ENCODE results near the gene CASQ2. TPM values are rescaled to one million over a fixed set of nuclear protein-coding genes. Genes with fewer than 3 reads are reported as not detected.

Gene CASQ2
- total RNA-seq, 1 donor from 2014 or later = not detected

DNA sequence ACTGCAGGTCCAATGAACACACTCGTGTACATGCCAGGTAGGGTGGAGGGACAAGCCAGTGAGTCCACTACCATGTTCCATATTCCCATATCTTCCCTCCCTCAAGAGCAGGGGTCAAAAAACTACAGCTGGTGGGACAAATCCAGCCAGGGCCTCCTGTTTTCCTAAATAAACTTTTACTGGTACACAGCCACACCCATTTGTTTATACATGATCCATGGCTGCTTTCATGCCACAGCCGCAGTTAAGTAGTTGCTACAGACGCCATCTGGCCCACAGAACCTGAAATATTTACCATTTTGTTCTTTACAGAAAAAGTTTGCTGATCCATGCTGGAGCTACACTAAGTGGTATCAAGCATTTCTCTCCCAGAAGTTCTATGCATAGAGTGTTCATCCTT lies 42.4 kb downstream of the CASQ2 start:
- H3K27ac Mint-ChIP-seq (ENCODE audit: unreplicated experiment) = peak overlapping the region; percentile 91
- no peak overlapping the region for H3K4me3 Mint-ChIP-seq (ENCODE audit: unreplicated experiment)
- TF ChIP-seq, protein P1, sequence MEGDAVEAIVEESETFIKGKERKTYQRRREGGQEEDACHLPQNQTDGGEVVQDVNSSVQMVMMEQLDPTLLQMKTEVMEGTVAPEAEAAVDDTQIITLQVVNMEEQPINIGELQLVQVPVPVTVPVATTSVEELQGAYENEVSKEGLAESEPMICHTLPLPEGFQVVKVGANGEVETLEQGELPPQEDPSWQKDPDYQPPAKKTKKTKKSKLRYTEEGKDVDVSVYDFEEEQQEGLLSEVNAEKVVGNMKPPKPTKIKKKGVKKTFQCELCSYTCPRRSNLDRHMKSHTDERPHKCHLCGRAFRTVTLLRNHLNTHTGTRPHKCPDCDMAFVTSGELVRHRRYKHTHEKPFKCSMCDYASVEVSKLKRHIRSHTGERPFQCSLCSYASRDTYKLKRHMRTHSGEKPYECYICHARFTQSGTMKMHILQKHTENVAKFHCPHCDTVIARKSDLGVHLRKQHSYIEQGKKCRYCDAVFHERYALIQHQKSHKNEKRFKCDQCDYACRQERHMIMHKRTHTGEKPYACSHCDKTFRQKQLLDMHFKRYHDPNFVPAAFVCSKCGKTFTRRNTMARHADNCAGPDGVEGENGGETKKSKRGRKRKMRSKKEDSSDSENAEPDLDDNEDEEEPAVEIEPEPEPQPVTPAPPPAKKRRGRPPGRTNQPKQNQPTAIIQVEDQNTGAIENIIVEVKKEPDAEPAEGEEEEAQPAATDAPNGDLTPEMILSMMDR (IDR thresholded peaks at IDR 0.05; ENCODE audit: unreplicated experiment) = no peak
- H3K36me3 Mint-ChIP-seq (ENCODE audit: low read depth, unreplicated experiment) = no peaks in the 10 kb centered on the region
- peaks cover 42% of the 10 kb centered on the region for H3K4me1 Mint-ChIP-seq (ENCODE audit: unreplicated experiment)
- H3K27me3 Mint-ChIP-seq (ENCODE audit: unreplicated experiment) = no peaks in the 10 kb centered on the region
- no peaks in the 10 kb centered on the region for H3K9me3 Mint-ChIP-seq (ENCODE audit: unreplicated experiment)
- DNase-seq (ENCODE audit: low spot score) = no peak

- no peak for DNase-seq (ENCODE audit: low spot score)
- H3K9me3 Mint-ChIP-seq (ENCODE audit: unreplicated experiment) = no peaks in the 10 kb centered on the region
- TF ChIP-seq, protein P1 (IDR thresholded peaks at IDR 0.05; ENCODE audit: unreplicated experiment) = no peak
- no peaks in the 10 kb centered on the region for H3K27me3 Mint-ChIP-seq (ENCODE audit: unreplicated experiment)
- peak overlapping the region; percentile 91 for H3K27ac Mint-ChIP-seq (ENCODE audit: unreplicated experiment)
- H3K4me1 Mint-ChIP-seq (ENCODE audit: unreplicated experiment) = peaks cover 37% of the 10 kb centered on the region
- H3K36me3 Mint-ChIP-seq (ENCODE audit: low read depth, unreplicated experiment) = no peaks in the 10 kb centered on the region
- H3K4me3 Mint-ChIP-seq (ENCODE audit: unreplicated experiment) = no peak overlapping the region
These were observed 42.9 kb downstream of the CASQ2 start for GRCh38 chr1:115725600-115725999.

GRCh38 chr1:115723756-115724155 lies 44.8 kb downstream of the CASQ2 start:
- Mint-ChIP-seq H3K9me3 (ENCODE audit: unreplicated experiment) (no peaks in the 10 kb centered on the region), H3K4me3 (ENCODE audit: unreplicated experiment) (no peak overlapping the region), H3K27me3 (ENCODE audit: unreplicated experiment) (no peaks in the 10 kb centered on the region), H3K36me3 (ENCODE audit: low read depth, unreplicated experiment) (no peaks in the 10 kb centered on the region), H3K4me1 (ENCODE audit: unreplicated experiment) (peaks cover 37% of the 10 kb centered on the region), H3K27ac (ENCODE audit: unreplicated experiment) (no peak overlapping the region)
- no peak for DNase-seq (ENCODE audit: low spot score)
- TF ChIP-seq, protein P1 (IDR thresholded peaks at IDR 0.05; ENCODE audit: unreplicated experiment) = no peak

- Mint-ChIP-seq H3K4me1 (ENCODE audit: unreplicated experiment) (peaks cover 41% of the 10 kb centered on the region), H3K27me3 (ENCODE audit: unreplicated experiment) (peaks cover 2% of the 10 kb centered on the region)
These were observed 46.3 kb downstream of the CASQ2 start for GRCh38 chr1:115722221-115722620.

DNA sequence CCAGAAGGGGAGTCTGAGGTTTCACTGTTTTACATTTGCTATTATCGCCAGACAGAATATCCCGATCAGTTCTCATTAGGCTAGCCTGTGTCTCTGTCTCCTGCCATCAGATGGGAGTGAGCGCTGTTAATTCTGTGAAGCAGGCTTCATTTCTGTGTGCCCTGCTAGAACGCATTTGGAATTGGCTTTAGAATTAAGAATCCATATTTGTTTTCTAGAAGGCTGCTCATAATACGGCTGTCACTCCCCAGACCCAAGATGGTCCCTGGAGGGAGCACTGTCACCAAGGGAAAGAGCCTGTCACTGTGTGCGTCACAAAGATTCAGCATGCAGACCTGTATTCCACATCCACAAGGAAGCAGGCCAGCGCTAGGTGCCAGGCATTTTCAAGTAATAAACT lies 49.2 kb downstream of the CASQ2 start:
- no peaks in the 10 kb centered on the region for H3K36me3 Mint-ChIP-seq (ENCODE audit: low read depth, unreplicated experiment)
- no peak overlapping the region for H3K4me3 Mint-ChIP-seq (ENCODE audit: unreplicated experiment)
- no peaks in the 10 kb centered on the region for H3K9me3 Mint-ChIP-seq (ENCODE audit: unreplicated experiment)
- no peak overlapping the region for H3K27ac Mint-ChIP-seq (ENCODE audit: unreplicated experiment)
- DNase-seq (ENCODE audit: low spot score) = no peak
- TF ChIP-seq, protein P1 (IDR thresholded peaks at IDR 0.05; ENCODE audit: unreplicated experiment) = no peak
- peaks cover 21% of the 10 kb centered on the region for H3K4me1 Mint-ChIP-seq (ENCODE audit: unreplicated experiment)
- peaks cover 2% of the 10 kb centered on the region for H3K27me3 Mint-ChIP-seq (ENCODE audit: unreplicated experiment)

More at GRCh38 chr1:115722221-115722620, 46.3 kb downstream of the CASQ2 start:
- TF ChIP-seq, protein P1 (IDR thresholded peaks at IDR 0.05; ENCODE audit: unreplicated experiment) = no peak
- no peak for DNase-seq (ENCODE audit: low spot score)
- Mint-ChIP-seq H3K36me3 (ENCODE audit: low read depth, unreplicated experiment) (no peaks in the 10 kb centered on the region), H3K9me3 (ENCODE audit: unreplicated experiment) (no peaks in the 10 kb centered on the region), H3K4me3 (ENCODE audit: unreplicated experiment) (no peak overlapping the region), H3K27ac (ENCODE audit: unreplicated experiment) (no peak overlapping the region)

All from endothelial cell (in vitro differentiated cells).